ENCODE measurements around the gene AK8.

Gene AK8

GRCh38 chr9:132877824-132878694 lies at the start of gene AK8:
TSS of gene AK8 (minus strand) at chr9:132878284. CDS start at chr9:132878255, 29 bp downstream.
- DNase-seq: peak; percentile 69

- DNase-seq: no peak
These were observed 49.6 kb upstream of the AK8 start for GRCh38 chr9:132927704-132928103.

GRCh38 chr9:132923346-132923902 lies 45.3 kb upstream of the AK8 start:
- no peak for DNase-seq

GRCh38 chr9:132919614-132920268 lies 41.7 kb upstream of the AK8 start:
- DNase-seq: no peak

- DNase-seq: no peak
These were observed 36.8 kb upstream of the AK8 start for GRCh38 chr9:132914924-132915323.

- DNase-seq: no peak
These were observed 34.0 kb upstream of the AK8 start for GRCh38 chr9:132912131-132912530.

GRCh38 chr9:132910376-132910775 lies 32.3 kb upstream of the AK8 start:
- no peak for DNase-seq

GRCh38 chr9:132909311-132909710 lies 31.2 kb upstream of the AK8 start:
- peak; percentile 58 for DNase-seq

- no peak for DNase-seq
These were observed 30.6 kb upstream of the AK8 start for GRCh38 chr9:132908635-132909034.

GRCh38 chr9:132905726-132906125 lies 27.6 kb upstream of the AK8 start:
- DNase-seq: no peak

GRCh38 chr9:132903574-132904492 lies 25.7 kb upstream of the AK8 start:
- DNase-seq: no peak

- peak; percentile 88 for DNase-seq
These were observed 24.1 kb upstream of the AK8 start for GRCh38 chr9:132901858-132902831.

GRCh38 chr9:132898051-132898450 lies 20.0 kb upstream of the AK8 start:
- no peak for DNase-seq

GRCh38 chr9:132896906-132897305 lies 18.8 kb upstream of the AK8 start:
- no peak for DNase-seq

GRCh38 chr9:132896264-132896663 lies 18.2 kb upstream of the AK8 start:
- DNase-seq: no peak

- peak; percentile 59 for DNase-seq
These were observed 17.1 kb upstream of the AK8 start for GRCh38 chr9:132894862-132895835.

GRCh38 chr9:132894346-132894745 lies 16.3 kb upstream of the AK8 start:
- peak; percentile 97 for DNase-seq

GRCh38 chr9:132892400-132892799 lies 14.3 kb upstream of the AK8 start:
- DNase-seq: no peak

- no peak for DNase-seq
These were observed 10.1 kb upstream of the AK8 start for GRCh38 chr9:132888151-132888550.
